ENCODE data around the gene HOXD9. TPM values are rescaled to one million over a fixed set of nuclear protein-coding genes. Genes with fewer than 3 reads are reported as not detected.

HOXD9 gene
- total RNA-seq, 1 donor from 2014 or later, result not detected

DNA sequence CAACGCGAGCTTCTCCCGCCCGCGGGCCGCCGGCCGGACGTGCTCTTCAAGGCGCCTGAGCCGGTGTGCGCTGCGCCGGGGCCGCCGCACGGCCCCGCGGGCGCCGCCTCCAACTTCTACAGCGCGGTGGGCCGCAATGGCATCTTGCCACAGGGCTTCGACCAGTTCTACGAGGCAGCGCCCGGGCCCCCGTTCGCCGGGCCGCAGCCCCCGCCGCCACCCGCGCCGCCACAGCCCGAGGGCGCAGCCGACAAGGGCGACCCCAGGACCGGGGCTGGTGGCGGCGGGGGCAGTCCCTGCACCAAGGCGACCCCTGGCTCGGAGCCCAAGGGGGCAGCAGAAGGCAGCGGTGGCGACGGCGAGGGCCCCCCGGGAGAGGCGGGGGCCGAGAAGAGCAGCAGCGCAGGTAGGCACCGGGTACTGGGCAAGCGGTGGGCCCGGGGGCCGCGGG is 14.8 kb upstream of the HOXD9 start:
- TF ChIP-seq, protein P1, sequence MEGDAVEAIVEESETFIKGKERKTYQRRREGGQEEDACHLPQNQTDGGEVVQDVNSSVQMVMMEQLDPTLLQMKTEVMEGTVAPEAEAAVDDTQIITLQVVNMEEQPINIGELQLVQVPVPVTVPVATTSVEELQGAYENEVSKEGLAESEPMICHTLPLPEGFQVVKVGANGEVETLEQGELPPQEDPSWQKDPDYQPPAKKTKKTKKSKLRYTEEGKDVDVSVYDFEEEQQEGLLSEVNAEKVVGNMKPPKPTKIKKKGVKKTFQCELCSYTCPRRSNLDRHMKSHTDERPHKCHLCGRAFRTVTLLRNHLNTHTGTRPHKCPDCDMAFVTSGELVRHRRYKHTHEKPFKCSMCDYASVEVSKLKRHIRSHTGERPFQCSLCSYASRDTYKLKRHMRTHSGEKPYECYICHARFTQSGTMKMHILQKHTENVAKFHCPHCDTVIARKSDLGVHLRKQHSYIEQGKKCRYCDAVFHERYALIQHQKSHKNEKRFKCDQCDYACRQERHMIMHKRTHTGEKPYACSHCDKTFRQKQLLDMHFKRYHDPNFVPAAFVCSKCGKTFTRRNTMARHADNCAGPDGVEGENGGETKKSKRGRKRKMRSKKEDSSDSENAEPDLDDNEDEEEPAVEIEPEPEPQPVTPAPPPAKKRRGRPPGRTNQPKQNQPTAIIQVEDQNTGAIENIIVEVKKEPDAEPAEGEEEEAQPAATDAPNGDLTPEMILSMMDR (IDR thresholded peaks at IDR 0.05), result no peak
- peaks cover 80% of the 10 kb centered on the region for H3K27me3 Mint-ChIP-seq (ENCODE audit: low read depth)
- no peak for DNase-seq (ENCODE audit: low spot score)

DNA sequence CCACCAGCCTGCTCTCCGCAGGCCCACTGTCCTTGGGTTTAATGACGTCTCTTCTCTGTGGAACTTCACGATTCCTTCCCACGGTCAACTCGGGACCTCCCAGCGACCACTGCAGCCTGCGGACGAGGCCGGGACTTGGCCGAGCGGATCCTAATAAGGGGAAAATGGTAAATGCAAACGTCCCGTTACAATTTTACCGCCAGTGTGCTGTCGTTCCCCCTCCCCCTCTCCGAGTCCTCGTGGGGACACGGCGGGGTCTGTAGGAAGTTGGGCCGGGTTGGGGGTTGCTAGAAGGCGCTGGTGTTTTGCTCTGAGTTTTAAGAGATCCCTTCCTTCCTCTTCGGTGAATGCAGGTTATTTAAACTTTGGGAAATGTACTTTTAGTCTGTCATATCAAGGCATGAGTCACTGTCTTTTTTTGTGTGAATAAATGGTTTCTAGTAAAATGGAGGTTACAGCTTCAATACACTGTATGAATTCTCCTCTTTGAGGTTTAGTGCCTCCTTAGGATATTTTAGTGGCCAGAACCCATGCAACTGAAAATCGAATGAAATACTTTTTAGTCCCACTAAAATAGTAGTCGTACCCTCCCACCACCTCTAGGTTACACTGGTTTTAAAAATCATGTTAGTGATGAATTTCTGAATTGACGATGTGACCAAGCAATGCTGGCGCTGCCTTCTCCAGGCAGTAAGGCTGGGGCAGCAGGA is 13.2 kb upstream of the HOXD9 start:
- no peak for DNase-seq (ENCODE audit: low spot score)
- TF ChIP-seq, protein P1 (IDR thresholded peaks at IDR 0.05), result no peak
- Mint-ChIP-seq H3K36me3 (ENCODE audit: low read depth) (peaks cover 3% of the 10 kb centered on the region), H3K4me1 (ENCODE audit: low read depth) (peaks cover 30% of the 10 kb centered on the region), H3K9me3 (ENCODE audit: low read depth) (no peaks in the 10 kb centered on the region), H3K27ac (ENCODE audit: unreplicated experiment) (no peak overlapping the region), H3K27me3 (ENCODE audit: low read depth) (peaks cover 81% of the 10 kb centered on the region), H3K4me3 (ENCODE audit: unreplicated experiment) (no peak overlapping the region)

More for the DNA sequence above, 14.8 kb upstream of the HOXD9 start:
- peaks cover 3% of the 10 kb centered on the region for H3K36me3 Mint-ChIP-seq (ENCODE audit: low read depth)
- no peaks in the 10 kb centered on the region for H3K9me3 Mint-ChIP-seq (ENCODE audit: low read depth)
- peaks cover 34% of the 10 kb centered on the region for H3K4me1 Mint-ChIP-seq (ENCODE audit: low read depth)
- no peak overlapping the region for H3K4me3 Mint-ChIP-seq (ENCODE audit: unreplicated experiment)
- no peak overlapping the region for H3K27ac Mint-ChIP-seq (ENCODE audit: unreplicated experiment)

DNA sequence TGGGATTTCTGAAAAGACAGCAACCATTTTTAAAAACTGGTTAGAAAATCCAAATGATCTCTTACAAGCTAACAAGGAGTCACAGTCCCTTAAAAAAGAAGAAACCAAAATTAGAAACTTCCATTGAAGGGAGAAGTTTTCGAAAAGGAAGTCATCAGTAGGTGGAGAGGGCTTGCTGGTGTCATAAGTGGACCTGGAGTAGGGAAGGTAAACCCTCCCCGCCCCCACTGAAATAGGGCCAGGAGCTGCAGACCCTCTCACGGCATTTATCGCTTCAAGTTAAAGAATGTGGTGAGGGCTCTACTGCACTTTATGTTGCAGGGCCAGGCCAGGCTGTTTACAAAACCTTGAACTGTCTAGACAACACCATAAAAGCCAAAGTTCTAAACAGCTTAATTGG is 12.6 kb upstream of the HOXD9 start:
- H3K27me3 Mint-ChIP-seq (ENCODE audit: low read depth), result peaks cover 81% of the 10 kb centered on the region
- H3K4me1 Mint-ChIP-seq (ENCODE audit: low read depth), result peaks cover 25% of the 10 kb centered on the region
- H3K36me3 Mint-ChIP-seq (ENCODE audit: low read depth), result peaks cover 3% of the 10 kb centered on the region
- no peak overlapping the region for H3K27ac Mint-ChIP-seq (ENCODE audit: unreplicated experiment)
- TF ChIP-seq, protein P1 (IDR thresholded peaks at IDR 0.05), result no peak
- H3K9me3 Mint-ChIP-seq (ENCODE audit: low read depth), result no peaks in the 10 kb centered on the region
- DNase-seq (ENCODE audit: low spot score), result no peak
- H3K4me3 Mint-ChIP-seq (ENCODE audit: unreplicated experiment), result no peak overlapping the region

DNA sequence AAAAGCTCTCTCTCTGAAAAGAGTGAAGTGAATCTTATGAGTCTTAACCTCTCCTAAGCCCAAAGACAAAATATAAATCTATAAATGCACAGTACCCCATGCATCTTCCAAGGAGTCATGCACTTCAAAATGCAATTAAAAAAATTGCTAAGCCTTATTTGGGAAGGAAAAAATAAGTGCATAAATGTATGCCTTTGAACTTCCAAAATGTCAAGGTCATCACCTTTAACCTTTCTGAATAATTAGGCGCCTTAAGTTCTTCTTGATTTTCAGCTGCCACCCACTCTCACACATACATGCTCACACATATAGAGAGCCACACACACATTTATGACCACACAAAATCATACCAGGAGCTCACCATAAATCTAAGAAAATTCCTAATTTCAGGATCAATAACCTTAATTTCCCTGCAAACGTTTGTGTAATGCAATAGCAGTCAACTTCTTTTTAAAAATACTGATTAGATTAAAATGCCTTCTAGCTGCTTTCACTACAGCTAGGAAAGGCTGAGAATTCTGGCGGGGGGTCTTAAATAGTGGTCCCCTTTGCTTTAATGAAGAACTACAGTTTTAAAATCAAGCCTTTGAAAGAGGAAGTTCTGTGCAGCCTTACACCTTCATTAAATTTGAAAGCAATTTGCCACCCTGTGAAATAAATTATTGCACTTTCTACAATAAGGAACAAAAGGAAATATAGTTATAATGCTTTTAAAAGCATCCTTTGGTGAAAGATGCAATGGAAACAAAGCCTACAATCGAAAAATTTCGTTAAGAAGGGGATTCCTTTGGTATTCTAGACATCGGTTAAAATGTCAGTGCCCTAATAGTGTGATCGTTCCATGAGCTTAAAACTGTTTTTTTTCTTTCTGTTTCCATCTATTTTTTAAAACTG is 11.9 kb upstream of the HOXD9 start:
- peaks cover 81% of the 10 kb centered on the region for H3K27me3 Mint-ChIP-seq (ENCODE audit: low read depth)
- no peak overlapping the region for H3K27ac Mint-ChIP-seq (ENCODE audit: unreplicated experiment)
- H3K4me1 Mint-ChIP-seq (ENCODE audit: low read depth), result peaks cover 22% of the 10 kb centered on the region
- no peak overlapping the region for H3K4me3 Mint-ChIP-seq (ENCODE audit: unreplicated experiment)
- H3K9me3 Mint-ChIP-seq (ENCODE audit: low read depth), result no peaks in the 10 kb centered on the region
- H3K36me3 Mint-ChIP-seq (ENCODE audit: low read depth), result peaks cover 3% of the 10 kb centered on the region
- TF ChIP-seq, protein P1 (IDR thresholded peaks at IDR 0.05), result no peak
- no peak for DNase-seq (ENCODE audit: low spot score)

DNA sequence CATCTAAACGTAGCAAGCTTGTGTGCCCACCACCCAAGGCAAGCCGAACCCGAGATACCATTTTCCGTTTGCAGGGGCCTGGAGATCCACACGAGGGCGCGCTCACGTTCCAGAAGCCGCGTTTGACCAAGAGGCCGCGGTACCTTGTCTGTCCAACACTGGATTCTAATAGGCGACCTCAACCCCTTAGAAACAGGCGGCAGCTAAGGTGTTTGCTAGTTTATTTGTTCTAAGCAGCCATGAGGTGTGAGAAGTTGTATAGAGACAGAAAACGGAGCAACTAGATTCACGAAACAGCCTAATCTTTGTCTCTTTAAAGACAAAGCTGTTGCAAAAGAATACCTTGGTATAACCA is 11.2 kb upstream of the HOXD9 start:
- no peaks in the 10 kb centered on the region for H3K9me3 Mint-ChIP-seq (ENCODE audit: low read depth)
- TF ChIP-seq, protein P1 (IDR thresholded peaks at IDR 0.05), result peak; percentile 77
- peaks cover 80% of the 10 kb centered on the region for H3K27me3 Mint-ChIP-seq (ENCODE audit: low read depth)
- peaks cover 1% of the 10 kb centered on the region for H3K36me3 Mint-ChIP-seq (ENCODE audit: low read depth)
- H3K4me3 Mint-ChIP-seq (ENCODE audit: unreplicated experiment), result no peak overlapping the region
- H3K27ac Mint-ChIP-seq (ENCODE audit: unreplicated experiment), result no peak overlapping the region
- DNase-seq (ENCODE audit: low spot score), result no peak
- peaks cover 17% of the 10 kb centered on the region for H3K4me1 Mint-ChIP-seq (ENCODE audit: low read depth)

All from chondrocyte (in vitro differentiated cells).